Type B pancreatic cell (in vitro differentiated cells): ENCODE data around the gene ECPAS. TPM values are rescaled to one million over a fixed set of nuclear protein-coding genes. Genes with fewer than 3 reads are reported as not detected.

Experiments used
- DNase-seq: peaks from one replicate; pipeline ENCODE4 v3.0.0; 2021; ENCODE audit warnings: mixed read lengths; ENCODE audit not compliant: unreplicated experiment; ENCODE audit errors: extremely low spot score
- H3K27ac Mint-ChIP-seq: 2 replicates; pipeline ENCODE4 v1.8.0; 2021; ENCODE audit warnings: mild to moderate bottlenecking, mixed read lengths
- H3K27me3 Mint-ChIP-seq: 2 replicates; pipeline ENCODE4 v1.8.0; 2021; ENCODE audit warnings: mixed read lengths
- H3K36me3 Mint-ChIP-seq: 2 replicates; pipeline ENCODE4 v1.8.0; 2021; ENCODE audit warnings: mixed read lengths
- H3K4me1 Mint-ChIP-seq: one replicate; pipeline ENCODE4 v1.8.0; 2021; ENCODE audit warnings: mixed read lengths; ENCODE audit not compliant: unreplicated experiment
- H3K4me3 Mint-ChIP-seq: 2 replicates; pipeline ENCODE4 v1.8.0; 2021; ENCODE audit warnings: mild to moderate bottlenecking, mixed read lengths
- H3K9me3 Mint-ChIP-seq: 2 replicates; pipeline ENCODE4 v1.8.0; 2021; ENCODE audit warnings: mixed read lengths
- total RNA-seq: library from RNA; stranded (reverse); gene quantifications from 2 replicates; pipeline ENCODE4 v1.2.1, GENCODE V29; 2021; ENCODE audit warnings: low replicate concordance
- TF ChIP-seq, protein P1 (sequence below): fragments of 200-600 bp; sonication (generic); conservative IDR thresholded peaks from 2 replicates; pipeline ENCODE4 v1.5.0; 2021; ENCODE audit warnings: antibody characterized with exemption, mild to moderate bottlenecking

The ECPAS gene
- total RNA-seq, 1 donor from 2014 or later = 82.9 TPM

- Mint-ChIP-seq H3K27ac (no peak overlapping the region), H3K36me3 (peaks cover 25% of the 10 kb centered on the region), H3K4me1 (peaks cover 9% of the 10 kb centered on the region), H3K4me3 (no peak overlapping the region), H3K27me3 (no peaks in the 10 kb centered on the region), H3K9me3 (no peaks in the 10 kb centered on the region)
- DNase-seq = no peak
- TF ChIP-seq, protein P1, sequence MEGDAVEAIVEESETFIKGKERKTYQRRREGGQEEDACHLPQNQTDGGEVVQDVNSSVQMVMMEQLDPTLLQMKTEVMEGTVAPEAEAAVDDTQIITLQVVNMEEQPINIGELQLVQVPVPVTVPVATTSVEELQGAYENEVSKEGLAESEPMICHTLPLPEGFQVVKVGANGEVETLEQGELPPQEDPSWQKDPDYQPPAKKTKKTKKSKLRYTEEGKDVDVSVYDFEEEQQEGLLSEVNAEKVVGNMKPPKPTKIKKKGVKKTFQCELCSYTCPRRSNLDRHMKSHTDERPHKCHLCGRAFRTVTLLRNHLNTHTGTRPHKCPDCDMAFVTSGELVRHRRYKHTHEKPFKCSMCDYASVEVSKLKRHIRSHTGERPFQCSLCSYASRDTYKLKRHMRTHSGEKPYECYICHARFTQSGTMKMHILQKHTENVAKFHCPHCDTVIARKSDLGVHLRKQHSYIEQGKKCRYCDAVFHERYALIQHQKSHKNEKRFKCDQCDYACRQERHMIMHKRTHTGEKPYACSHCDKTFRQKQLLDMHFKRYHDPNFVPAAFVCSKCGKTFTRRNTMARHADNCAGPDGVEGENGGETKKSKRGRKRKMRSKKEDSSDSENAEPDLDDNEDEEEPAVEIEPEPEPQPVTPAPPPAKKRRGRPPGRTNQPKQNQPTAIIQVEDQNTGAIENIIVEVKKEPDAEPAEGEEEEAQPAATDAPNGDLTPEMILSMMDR = no peak
Measured at GRCh38 chr9:111360881-111361280, 123.3 kb downstream of the ECPAS start.

DNA sequence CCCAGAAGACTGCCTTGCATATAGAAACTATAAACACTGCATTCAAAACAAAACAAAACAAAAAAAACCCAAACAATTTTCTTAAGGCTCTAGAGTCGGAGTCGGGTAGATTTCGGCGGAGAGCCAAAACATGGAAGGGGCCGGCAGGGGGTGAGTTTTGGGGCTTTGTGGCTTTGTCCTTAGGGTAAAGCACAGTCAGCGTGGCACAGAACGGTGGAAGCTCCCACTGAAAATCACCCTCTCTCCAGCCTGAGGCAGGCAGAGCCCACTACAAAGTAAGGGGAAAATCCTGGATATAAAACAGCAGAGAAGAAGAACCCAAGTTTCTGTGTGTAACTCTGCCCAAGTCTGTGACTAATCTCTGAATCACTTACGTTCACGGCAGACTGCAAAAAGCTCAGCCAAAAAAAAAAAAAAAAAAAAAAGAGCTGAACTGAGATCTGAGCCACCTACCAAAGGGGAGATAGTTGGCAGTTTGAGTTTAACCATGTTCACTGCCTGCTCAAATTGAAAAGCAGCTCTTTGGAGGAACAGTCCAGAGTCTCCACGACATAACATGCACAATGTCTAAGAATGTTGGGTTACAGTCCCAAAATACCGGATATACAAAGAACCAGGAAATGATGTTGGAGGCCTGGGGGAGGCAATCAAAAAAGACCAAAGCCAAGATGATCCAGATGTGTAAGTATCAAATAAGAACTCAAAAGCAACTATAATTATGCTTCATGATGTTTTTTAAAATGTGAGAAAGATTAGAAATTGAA lies 127.5 kb downstream of the ECPAS start:
- Mint-ChIP-seq H3K27ac (no peak overlapping the region), H3K9me3 (no peaks in the 10 kb centered on the region), H3K4me1 (no peaks in the 10 kb centered on the region), H3K36me3 (peaks cover under 1% of the 10 kb centered on the region), H3K27me3 (no peaks in the 10 kb centered on the region), H3K4me3 (no peak overlapping the region)
- TF ChIP-seq, protein P1 = no peak
- DNase-seq = no peak

DNA sequence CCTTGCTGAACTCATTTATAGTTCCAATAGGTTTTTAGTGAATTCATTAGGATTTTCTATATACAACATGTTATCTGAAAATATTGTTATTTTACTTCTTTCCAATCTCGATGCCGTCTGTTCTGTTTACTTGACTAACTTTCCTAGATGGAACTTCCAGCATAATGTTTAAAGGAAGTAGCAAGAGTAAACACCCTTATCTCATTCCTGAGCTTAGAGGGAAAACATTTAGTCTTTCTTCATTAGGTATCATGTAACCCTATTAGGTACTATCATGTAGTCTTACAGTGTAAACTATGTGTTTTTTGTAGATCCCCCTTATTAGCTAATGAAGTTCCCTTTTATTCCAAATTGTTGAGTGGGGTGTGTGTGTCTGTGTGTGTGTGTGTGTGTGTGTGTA lies 131.6 kb downstream of the ECPAS start:
- Mint-ChIP-seq H3K36me3 (no peaks in the 10 kb centered on the region), H3K9me3 (no peaks in the 10 kb centered on the region), H3K27ac (no peak overlapping the region), H3K4me3 (no peak overlapping the region), H3K27me3 (no peaks in the 10 kb centered on the region), H3K4me1 (no peaks in the 10 kb centered on the region)
- TF ChIP-seq, protein P1 = no peak
- DNase-seq = no peak

- no peak overlapping the region for H3K27ac Mint-ChIP-seq
- no peak overlapping the region for H3K4me3 Mint-ChIP-seq
- no peaks in the 10 kb centered on the region for H3K27me3 Mint-ChIP-seq
- H3K36me3 Mint-ChIP-seq = no peaks in the 10 kb centered on the region
- H3K9me3 Mint-ChIP-seq = no peaks in the 10 kb centered on the region
- DNase-seq = no peak
- H3K4me1 Mint-ChIP-seq = no peaks in the 10 kb centered on the region
- TF ChIP-seq, protein P1 = no peak
Measured at GRCh38 chr9:111350556-111350955, 133.6 kb downstream of the ECPAS start.

DNA sequence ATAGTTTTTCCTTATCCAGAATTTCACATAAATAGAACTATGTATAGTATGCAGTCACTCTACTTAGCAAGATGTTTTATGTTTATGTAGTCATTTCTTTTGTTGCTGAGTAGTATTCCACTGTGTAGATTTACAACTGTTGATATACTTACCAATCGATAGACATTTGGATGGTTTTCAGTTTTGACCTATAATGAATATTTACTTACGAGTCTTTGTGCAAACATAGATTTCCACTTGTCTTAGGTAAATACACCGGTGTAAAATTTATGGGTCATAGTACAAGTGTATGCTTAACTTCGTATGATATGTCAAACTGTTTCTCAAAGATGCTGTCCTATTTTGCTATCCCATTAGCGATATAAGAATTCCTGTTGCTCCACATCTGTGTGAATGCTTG lies 134.4 kb downstream of the ECPAS start:
- Mint-ChIP-seq H3K27me3 (no peaks in the 10 kb centered on the region), H3K36me3 (no peaks in the 10 kb centered on the region), H3K27ac (no peak overlapping the region), H3K4me1 (no peaks in the 10 kb centered on the region), H3K9me3 (no peaks in the 10 kb centered on the region), H3K4me3 (peak overlapping the region; percentile 7)
- no peak for DNase-seq
- TF ChIP-seq, protein P1 = no peak
